Mononuclear cell (primary cell): Measurements from ENCODE around the gene CYP4Z1. TPM values are rescaled to one million over a fixed set of nuclear protein-coding genes. Genes with fewer than 3 reads are reported as not detected.
"Not testable (repeated sequence)": the region's sequence is repeated elsewhere in the genome, so short reads cannot be mapped to it uniquely, and the experiment has no call there.

Experiments used
- H3K27me3 ChIP-seq: 2 replicates; pipeline ENCODE4 v1.6.0; 2011; ENCODE audit warnings: low read length, control low read depth; ENCODE audit not compliant: insufficient read depth
- H3K4me1 ChIP-seq: 2 replicates; pipeline ENCODE4 v1.5.1; 2011; ENCODE audit warnings: mild to moderate bottlenecking, low read length, control low read depth; ENCODE audit not compliant: insufficient read depth
- H3K4me3 ChIP-seq: 2 replicates; pipeline ENCODE4 v1.5.1; 2011; ENCODE audit warnings: mild to moderate bottlenecking, low read length, moderate library complexity
- H3K9me3 ChIP-seq: 2 replicates; pipeline ENCODE4 v1.5.1; 2011; ENCODE audit warnings: low read depth, mild to moderate bottlenecking, control low read depth, low read length
- total RNA-seq: library from RNA; depleted of rRNA; stranded (reverse); fragments of >200 nt; gene quantifications from one replicate; pipeline ENCODE4 v1.2.3, GENCODE V29; 2012

The CYP4Z1 gene
- total RNA-seq, 1 donor, result not detected

GRCh38 chr1:47146495-47146894, 79.5 kb downstream of the CYP4Z1 start:
- H3K4me3 ChIP-seq, H3K27me3 ChIP-seq, H3K9me3 ChIP-seq, H3K4me1 ChIP-seq: not testable (repeated sequence)

- H3K9me3 ChIP-seq, result no peaks in the 10 kb centered on the region
- H3K4me1 ChIP-seq, result no peaks in the 10 kb centered on the region
- no peaks in the 10 kb centered on the region for H3K27me3 ChIP-seq
- H3K4me3 ChIP-seq, result no peak overlapping the region
Measured at GRCh38 chr1:47147047-47147785, 80.2 kb downstream of the CYP4Z1 start.

GRCh38 chr1:47149162-47149561, 82.1 kb downstream of the CYP4Z1 start:
- H3K4me3 ChIP-seq, H3K9me3 ChIP-seq, H3K4me1 ChIP-seq, H3K27me3 ChIP-seq: not testable (repeated sequence)

GRCh38 chr1:47156457-47156856, 89.4 kb downstream of the CYP4Z1 start:
- not testable (repeated sequence) for H3K4me1 ChIP-seq, H3K27me3 ChIP-seq, H3K4me3 ChIP-seq, H3K9me3 ChIP-seq

- not testable (repeated sequence) for H3K9me3 ChIP-seq, H3K4me3 ChIP-seq, H3K4me1 ChIP-seq, H3K27me3 ChIP-seq
Measured at GRCh38 chr1:47157957-47158356, 90.9 kb downstream of the CYP4Z1 start.

- no peaks in the 10 kb centered on the region for H3K4me1 ChIP-seq
- H3K27me3 ChIP-seq, result no peaks in the 10 kb centered on the region
- no peak overlapping the region for H3K4me3 ChIP-seq
- no peaks in the 10 kb centered on the region for H3K9me3 ChIP-seq
Measured at GRCh38 chr1:47160716-47161115, 93.7 kb downstream of the CYP4Z1 start.

GRCh38 chr1:47161298-47162040, 94.4 kb downstream of the CYP4Z1 start:
- Histone ChIP-seq H3K27me3 (no peaks in the 10 kb centered on the region), H3K4me3 (no peak overlapping the region), H3K9me3 (no peaks in the 10 kb centered on the region), H3K4me1 (no peaks in the 10 kb centered on the region)

GRCh38 chr1:47164552-47164951, 97.5 kb downstream of the CYP4Z1 start:
- H3K27me3 ChIP-seq, result no peaks in the 10 kb centered on the region

More at GRCh38 chr1:47164552-47164951, 97.5 kb downstream of the CYP4Z1 start:
- Histone ChIP-seq H3K4me3 (no peak overlapping the region), H3K4me1 (no peaks in the 10 kb centered on the region), H3K9me3 (no peaks in the 10 kb centered on the region)

Other genes starting within 250 kb of the CYP4Z1 start
- not detected for gene CYP4A11, start 125.8 kb upstream of the CYP4Z1 start, total RNA-seq
- not detected for gene CYP4X1, start 43.6 kb upstream of the CYP4Z1 start, total RNA-seq
- gene CYP4A22, start 70.2 kb downstream of the CYP4Z1 start, total RNA-seq, result not detected
- gene PDZK1IP1, start 122.8 kb downstream of the CYP4Z1 start, total RNA-seq, result 3.6 TPM
- 10.8 TPM for gene TAL1, start 165.0 kb downstream of the CYP4Z1 start, total RNA-seq
- 4.9 TPM for gene STIL, start 246.9 kb downstream of the CYP4Z1 start, total RNA-seq